ENCODE data around the gene LSM3. TPM values are rescaled to one million over a fixed set of nuclear protein-coding genes. Genes with fewer than 3 reads are reported as not detected.

The LSM3 gene
- total and polyA plus RNA-seq, 9 of the 15 experiments (the other 6 are each of a cell fraction or from before 2014, with no cell fraction given), result 33.8 to 203 (median 61.2) TPM

DNA sequence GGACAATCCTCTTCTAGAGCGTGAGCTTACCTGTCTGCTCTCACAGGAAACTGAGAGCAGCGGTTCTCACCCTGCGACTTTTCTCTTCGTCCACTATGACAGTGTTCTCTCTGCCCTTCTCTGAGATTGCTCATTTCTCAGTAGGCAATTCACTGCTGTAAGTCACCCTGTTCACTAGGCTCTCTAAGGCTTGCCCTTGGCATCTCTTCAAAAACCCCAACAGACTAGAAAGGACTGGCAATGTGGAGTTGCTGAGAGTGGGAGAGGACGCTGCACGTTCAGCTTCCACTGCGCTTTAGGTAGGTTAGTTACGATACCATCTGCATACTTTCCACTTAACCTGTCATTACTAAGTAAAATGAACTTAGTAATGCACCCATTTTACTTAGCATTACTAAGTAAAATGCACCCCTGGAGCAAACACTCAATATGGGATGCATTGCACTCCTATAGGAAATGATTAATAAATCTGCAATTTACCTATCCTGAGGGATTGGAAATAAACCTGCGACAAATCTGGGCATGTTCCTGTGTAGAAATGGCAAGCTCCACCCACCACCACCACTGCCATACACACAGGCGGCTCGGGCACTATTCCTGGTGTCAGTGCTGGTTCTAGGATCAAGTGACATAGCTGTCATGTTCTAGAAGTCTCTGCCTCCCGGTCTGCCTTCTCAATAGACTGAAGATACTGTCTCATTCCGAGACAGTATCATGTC is 21.6 kb upstream of the LSM3 start:
- Histone ChIP-seq H3K9ac (ENCODE audit: insufficient read depth in 1 of 2, low read depth in 2 of 2, low read length in 2 of 2) (no peak overlapping the region), H3K27me3 (ENCODE audit: control insufficient read depth in 2 of 2, insufficient read depth in 2 of 2, low read length in 2 of 2) (no peaks in the 10 kb centered on the region), H4K20me1 (replicated peaks; ENCODE audit: control insufficient read depth, insufficient read depth, low read length) (no peaks in the 10 kb centered on the region; the same call in 1 of the 2 replicates), H3K79me2 (ENCODE audit: control insufficient read depth, insufficient read depth, low read length) (no peaks in the 10 kb centered on the region), H3K36me3 (ENCODE audit: control insufficient read depth, insufficient read depth, low read length) (peaks cover 90% of the 10 kb centered on the region), H3K27ac (ENCODE audit: extremely low read depth, low read depth, low read length) (no peak overlapping the region), H3K4me2 (ENCODE audit: insufficient read depth, low read length) (no peak overlapping the region), H3K4me1 (replicated peaks in 1 of 2; ENCODE audit: control insufficient read depth in 2 of 2, insufficient read depth in 2 of 2, low read length in 2 of 2) (no peaks in the 10 kb centered on the region; a peak in 1 of 5 replicates), H3K4me3 (no peak overlapping the region), H3K9me3 (replicated peaks; ENCODE audit: control insufficient read depth, insufficient read depth, low read depth, low read length) (peaks cover 9% of the 10 kb centered on the region), H2AFZ (ENCODE audit: low read depth, low read length) (no peak overlapping the region), H3K9me1 (ENCODE audit: control insufficient read depth, insufficient read depth, low read length) (no peaks in the 10 kb centered on the region)
- ChIA-PET POLR2A (interaction anchor here (0.7 to 1.6 kb wide), 3 partner anchors 11 to 43 kb away, joined by 3 read pairs; no protein-coding TSS in a partner anchor), CTCF (ENCODE audit: low intra/inter-chr PET ratio) (interaction anchor here (0.9 kb wide), 1 partner anchor 311 kb away, joined by 3 read pairs; no protein-coding TSS in a partner anchor)
- FAIRE-seq (no peak), DNase-seq (ENCODE audit: extremely low read depth in 1 of 4, low spot score in 3 of 4) (no peak), ATAC-seq (no peak)
- 96% methylated on average over 13 of the region's 13 CpGs for WGBS (ENCODE audit: insufficient coverage, low coverage, missing lambda C conversion rate)
- in situ Hi-C loops (cut with MboI) (no loop called here), intact Hi-C loops (cut with micrococcal nuclease) (no loop called here)
- no TSS peak for BruUV-seq (replicated peaks)
- TF ChIP-seq, protein P1, sequence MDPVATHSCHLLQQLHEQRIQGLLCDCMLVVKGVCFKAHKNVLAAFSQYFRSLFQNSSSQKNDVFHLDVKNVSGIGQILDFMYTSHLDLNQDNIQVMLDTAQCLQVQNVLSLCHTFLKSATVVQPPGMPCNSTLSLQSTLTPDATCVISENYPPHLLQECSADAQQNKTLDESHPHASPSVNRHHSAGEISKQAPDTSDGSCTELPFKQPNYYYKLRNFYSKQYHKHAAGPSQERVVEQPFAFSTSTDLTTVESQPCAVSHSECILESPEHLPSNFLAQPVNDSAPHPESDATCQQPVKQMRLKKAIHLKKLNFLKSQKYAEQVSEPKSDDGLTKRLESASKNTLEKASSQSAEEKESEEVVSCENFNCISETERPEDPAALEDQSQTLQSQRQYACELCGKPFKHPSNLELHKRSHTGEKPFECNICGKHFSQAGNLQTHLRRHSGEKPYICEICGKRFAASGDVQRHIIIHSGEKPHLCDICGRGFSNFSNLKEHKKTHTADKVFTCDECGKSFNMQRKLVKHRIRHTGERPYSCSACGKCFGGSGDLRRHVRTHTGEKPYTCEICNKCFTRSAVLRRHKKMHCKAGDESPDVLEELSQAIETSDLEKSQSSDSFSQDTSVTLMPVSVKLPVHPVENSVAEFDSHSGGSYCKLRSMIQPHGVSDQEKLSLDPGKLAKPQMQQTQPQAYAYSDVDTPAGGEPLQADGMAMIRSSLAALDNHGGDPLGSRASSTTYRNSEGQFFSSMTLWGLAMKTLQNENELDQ (CRISPR knock-in tag; IDR thresholded peaks at IDR 0.05; ENCODE audit: borderline replicate concordance), result no peak
- TF ChIP-seq MAFF (IDR thresholded peaks at IDR 0.05; ENCODE audit: low read length), result no peak
- TF ChIP-seq GABPB2 (CRISPR knock-in tag; conservative IDR thresholded peaks at IDR 0.05), result no peak
- TF ChIP-seq RBM39 (optimal IDR thresholded peaks at IDR 0.05; ENCODE audit: low read depth, low read length), result no peak
- TF ChIP-seq, protein P2, sequence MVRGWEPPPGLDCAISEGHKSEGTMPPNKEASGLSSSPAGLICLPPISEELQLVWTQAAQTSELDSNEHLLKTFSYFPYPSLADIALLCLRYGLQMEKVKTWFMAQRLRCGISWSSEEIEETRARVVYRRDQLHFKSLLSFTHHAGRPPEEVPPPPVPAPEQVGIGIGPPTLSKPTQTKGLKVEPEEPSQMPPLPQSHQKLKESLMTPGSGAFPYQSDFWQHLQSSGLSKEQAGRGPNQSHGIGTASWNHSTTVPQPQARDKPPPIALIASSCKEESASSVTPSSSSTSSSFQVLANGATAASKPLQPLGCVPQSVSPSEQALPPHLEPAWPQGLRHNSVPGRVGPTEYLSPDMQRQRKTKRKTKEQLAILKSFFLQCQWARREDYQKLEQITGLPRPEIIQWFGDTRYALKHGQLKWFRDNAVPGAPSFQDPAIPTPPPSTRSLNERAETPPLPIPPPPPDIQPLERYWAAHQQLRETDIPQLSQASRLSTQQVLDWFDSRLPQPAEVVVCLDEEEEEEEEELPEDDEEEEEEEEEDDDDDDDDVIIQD (CRISPR knock-in tag; IDR thresholded peaks at IDR 0.05), result no peak
- TF ChIP-seq BRD9 (IDR thresholded peaks at IDR 0.05; ENCODE audit: low read depth, partially characterized antibody), result no peak
- no peak for TF ChIP-seq CHCHD3 (CRISPR knock-in tag; IDR thresholded peaks at IDR 0.05)
- no peak for TF ChIP-seq SMARCB1 (IDR thresholded peaks at IDR 0.05; ENCODE audit: insufficient read length, low read depth)
- TF ChIP-seq, protein P3, sequence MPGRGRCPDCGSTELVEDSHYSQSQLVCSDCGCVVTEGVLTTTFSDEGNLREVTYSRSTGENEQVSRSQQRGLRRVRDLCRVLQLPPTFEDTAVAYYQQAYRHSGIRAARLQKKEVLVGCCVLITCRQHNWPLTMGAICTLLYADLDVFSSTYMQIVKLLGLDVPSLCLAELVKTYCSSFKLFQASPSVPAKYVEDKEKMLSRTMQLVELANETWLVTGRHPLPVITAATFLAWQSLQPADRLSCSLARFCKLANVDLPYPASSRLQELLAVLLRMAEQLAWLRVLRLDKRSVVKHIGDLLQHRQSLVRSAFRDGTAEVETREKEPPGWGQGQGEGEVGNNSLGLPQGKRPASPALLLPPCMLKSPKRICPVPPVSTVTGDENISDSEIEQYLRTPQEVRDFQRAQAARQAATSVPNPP (IDR thresholded peaks at IDR 0.05; ENCODE audit: borderline replicate concordance, insufficient read depth, insufficient read length), result no peak
- no peak for TF ChIP-seq STAT5B (CRISPR knock-in tag; IDR thresholded peaks at IDR 0.05)
- no peak for TF ChIP-seq ETV5 (CRISPR knock-in tag; IDR thresholded peaks at IDR 0.05; ENCODE audit: low read depth)
- no peak for TF ChIP-seq ZNF780A (CRISPR knock-in tag; IDR thresholded peaks at IDR 0.05)
- TF ChIP-seq, protein P4, sequence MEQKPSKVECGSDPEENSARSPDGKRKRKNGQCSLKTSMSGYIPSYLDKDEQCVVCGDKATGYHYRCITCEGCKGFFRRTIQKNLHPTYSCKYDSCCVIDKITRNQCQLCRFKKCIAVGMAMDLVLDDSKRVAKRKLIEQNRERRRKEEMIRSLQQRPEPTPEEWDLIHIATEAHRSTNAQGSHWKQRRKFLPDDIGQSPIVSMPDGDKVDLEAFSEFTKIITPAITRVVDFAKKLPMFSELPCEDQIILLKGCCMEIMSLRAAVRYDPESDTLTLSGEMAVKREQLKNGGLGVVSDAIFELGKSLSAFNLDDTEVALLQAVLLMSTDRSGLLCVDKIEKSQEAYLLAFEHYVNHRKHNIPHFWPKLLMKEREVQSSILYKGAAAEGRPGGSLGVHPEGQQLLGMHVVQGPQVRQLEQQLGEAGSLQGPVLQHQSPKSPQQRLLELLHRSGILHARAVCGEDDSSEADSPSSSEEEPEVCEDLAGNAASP (IDR thresholded peaks at IDR 0.05), result no peak
- no peak for TF ChIP-seq HEY1 (CRISPR knock-in tag; IDR thresholded peaks at IDR 0.05; ENCODE audit: borderline replicate concordance)

Measured in K562 (cell line).